ENCODE measurements around the gene SCAPER. TPM values are rescaled to one million over a fixed set of nuclear protein-coding genes. Genes with fewer than 3 reads are reported as not detected.

Gene SCAPER
- total RNA-seq, 1 donor from 2014 or later: 50.1 TPM

DNA sequence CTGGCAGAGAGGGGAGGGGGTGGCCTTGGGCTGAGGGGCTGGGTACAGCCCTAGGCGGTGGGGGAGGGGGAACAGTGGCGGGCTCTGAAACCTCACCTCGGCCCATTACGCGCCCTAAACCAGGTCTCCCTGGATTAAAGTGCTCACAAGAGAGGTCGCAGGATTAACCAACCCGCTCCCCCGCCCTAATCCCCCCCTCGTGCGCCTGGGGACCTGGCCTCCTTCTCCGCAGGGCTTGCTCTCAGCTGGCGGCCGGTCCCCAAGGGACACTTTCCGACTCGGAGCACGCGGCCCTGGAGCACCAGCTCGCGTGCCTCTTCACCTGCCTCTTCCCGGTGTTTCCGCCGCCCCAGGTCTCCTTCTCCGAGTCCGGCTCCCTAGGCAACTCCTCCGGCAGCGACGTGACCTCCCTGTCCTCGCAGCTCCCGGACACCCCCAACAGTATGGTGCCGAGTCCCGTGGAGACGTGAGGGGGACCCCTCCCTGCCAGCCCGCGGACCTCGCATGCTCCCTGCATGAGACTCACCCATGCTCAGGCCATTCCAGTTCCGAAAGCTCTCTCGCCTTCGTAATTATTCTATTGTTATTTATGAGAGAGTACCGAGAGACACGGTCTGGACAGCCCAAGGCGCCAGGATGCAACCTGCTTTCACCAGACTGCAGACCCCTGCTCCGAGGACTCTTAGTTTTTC lies 563.6 kb downstream of the SCAPER start:
- DNase-seq (ENCODE audit: low spot score) (no peak), ATAC-seq (peak; percentile 14)
- intact Hi-C loops (cut with DNase I): no loop called here

DNA sequence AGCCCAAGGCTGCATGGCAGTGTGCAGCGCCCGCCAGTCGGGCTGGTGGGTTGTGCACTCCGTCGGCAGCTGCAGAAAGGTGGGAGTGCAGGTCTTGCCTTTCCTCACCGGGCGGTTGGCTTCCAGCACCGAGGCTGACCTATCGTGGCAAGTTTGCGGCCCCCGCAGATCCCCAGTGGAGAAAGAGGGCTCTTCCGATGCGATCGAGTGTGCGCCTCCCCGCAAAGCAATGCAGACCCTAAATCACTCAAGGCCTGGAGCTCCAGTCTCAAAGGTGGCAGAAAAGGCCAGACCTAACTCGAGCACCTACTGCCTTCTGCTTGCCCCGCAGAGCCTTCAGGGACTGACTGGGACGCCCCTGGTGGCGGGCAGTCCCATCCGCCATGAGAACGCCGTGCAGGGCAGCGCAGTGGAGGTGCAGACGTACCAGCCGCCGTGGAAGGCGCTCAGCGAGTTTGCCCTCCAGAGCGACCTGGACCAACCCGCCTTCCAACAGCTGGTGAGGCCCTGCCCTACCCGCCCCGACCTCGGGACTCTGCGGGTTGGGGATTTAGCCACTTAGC lies 564.3 kb downstream of the SCAPER start:
- peak; percentile 15 for ATAC-seq
- intact Hi-C loops (cut with DNase I): no loop called here
- DNase-seq (ENCODE audit: low spot score): no peak

DNA sequence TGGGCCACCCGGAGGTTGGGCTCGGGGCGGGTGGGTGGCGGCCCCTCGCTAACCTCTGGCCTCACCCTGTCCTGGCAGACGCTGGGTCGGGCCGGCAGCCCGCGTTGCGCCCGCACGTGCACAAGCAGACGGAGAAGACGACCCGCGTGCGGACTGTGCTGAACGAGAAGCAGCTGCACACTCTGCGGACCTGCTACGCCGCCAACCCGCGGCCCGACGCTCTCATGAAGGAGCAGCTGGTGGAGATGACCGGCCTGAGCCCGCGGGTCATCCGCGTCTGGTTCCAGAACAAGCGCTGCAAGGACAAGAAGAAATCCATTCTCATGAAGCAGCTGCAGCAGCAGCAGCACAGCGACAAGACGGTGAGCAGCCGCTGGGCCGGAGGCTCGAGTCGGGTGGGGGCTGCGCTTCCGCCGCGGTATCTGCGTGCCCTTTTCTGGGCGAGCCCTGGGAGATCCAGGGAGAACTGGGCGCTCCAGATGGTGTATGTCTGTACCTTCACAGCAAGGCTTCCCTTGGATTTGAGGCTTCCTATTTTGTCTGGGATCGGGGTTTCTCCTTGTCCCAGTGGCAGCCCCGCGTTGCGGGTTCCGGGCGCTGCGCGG lies 564.8 kb downstream of the SCAPER start:
- DNase-seq (ENCODE audit: low spot score) (no peak), ATAC-seq (peak; percentile 5)
- intact Hi-C loops (cut with DNase I): no loop called here

DNA sequence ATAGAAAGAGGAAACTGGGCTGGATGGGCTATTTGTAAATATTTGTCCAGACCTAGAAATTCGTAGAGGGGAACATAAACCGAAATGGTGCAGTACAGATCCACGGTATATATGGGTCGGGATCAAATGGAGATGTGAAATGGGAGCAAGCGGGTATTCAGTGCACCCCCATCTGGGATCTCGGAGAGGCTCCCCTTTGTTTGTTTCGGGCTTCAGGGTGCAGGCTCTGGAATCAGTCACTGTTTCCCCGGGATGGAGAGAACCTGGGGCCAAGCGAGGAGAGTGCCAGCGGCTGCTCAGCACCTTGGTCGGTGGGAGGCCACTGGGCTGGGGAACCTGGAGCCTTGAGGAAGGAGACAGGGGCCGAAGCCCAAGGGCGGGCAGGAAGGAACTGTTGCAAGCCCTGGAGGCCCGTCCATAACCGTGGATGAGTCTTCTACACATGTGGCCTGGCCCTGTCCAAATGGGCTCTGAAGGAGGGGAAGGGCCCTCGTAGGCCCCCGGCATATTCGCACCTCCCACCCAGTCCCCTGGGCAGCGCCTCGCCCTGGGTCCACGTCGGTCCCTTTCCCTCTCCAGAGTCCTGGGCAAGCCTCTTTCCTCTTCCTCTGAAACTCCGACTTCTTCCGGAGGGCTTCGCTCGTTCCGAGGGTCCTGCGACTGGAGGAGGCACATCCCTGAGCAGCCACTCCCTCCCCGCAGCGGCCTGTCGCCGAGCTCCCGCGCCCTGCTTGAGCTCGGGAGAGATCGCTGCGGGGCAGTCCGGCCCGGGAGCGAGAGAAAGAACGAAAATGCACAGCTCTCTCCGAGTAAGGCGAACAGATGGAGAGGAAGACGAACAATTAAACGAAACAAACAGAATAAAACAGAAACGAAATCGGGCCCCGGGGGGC lies 565.6 kb downstream of the SCAPER start:
- intact Hi-C loops (cut with DNase I): no loop called here
- no peak for DNase-seq (ENCODE audit: low spot score)
- no peak for ATAC-seq

DNA sequence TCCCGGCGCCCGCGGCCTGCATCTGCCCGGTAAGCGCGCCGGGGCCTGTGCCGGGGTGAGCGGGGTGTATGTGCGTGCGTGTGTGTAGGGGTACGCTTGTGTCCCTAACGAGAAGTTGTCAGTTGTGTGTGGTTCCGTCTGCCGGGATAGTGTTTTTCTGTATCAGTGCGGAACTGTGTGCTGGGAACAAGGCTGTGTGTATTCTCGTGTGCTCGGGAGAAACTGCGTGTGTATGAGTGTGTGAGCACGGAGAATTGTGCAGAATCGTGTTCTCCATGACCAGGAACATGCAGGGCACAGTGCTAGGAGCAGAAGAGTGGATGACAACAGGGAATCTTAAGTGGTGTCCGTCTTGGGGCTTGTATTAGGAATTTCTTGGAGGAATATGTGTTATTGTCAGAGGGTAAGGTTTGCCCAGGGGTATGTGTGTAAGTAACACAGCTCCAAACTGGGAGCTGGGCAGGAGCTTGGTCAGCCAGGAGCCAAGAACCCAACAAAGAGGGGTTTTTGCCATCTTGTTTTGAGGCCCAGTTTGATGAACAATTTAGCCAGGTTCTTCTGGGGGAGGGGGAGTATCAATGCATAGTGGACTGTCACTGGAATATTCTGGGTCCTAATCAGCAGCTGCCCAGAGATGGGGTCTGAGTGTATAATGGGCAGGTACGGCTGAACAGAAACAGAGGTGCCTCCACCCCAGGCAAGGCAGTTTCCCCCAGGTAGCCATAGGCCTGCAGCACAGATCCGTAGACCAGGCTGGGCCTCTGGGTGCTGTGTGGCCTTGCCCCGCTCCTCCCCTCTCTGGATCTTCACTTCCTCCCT lies 566.4 kb downstream of the SCAPER start:
- intact Hi-C loops (cut with DNase I): no loop called here
- no peak for DNase-seq (ENCODE audit: low spot score)

DNA sequence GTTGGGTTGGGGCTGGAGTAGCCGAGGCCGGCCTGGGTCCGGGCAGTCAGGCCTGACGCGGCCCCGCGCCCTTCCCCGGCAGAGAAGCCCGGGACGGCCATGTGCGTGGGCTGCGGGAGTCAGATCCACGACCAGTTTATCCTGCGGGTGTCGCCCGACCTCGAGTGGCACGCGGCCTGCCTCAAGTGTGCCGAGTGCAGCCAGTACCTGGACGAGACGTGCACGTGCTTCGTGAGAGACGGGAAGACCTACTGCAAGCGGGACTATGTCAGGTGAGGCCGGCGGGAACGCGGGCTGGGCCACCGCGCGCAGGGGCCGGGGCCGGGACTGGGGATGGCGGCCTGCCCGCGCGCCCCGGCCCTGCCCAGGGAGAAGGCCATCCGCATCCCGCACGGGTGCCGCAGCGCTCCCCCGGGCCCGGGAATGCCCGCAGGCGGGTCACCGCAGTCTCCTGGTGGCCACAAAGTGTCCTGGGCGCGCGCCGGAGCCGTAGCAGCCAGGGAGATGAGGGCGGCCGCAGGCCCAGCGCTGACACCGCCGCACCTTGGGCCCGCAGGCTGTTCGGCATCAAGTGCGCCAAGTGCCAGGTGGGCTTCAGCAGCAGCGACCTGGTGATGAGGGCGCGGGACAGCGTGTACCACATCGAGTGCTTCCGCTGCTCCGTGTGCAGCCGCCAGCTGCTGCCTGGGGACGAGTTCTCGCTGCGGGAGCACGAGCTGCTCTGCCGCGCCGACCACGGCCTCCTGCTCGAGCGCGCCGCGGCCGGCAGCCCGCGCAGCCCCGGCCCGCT lies 567.2 kb downstream of the SCAPER start:
- intact Hi-C loops (cut with DNase I): no loop called here
- ATAC-seq (no peak), DNase-seq (ENCODE audit: low spot score) (no peak)

More for the DNA sequence above, 566.4 kb downstream of the SCAPER start:
- no peak for ATAC-seq

DNA sequence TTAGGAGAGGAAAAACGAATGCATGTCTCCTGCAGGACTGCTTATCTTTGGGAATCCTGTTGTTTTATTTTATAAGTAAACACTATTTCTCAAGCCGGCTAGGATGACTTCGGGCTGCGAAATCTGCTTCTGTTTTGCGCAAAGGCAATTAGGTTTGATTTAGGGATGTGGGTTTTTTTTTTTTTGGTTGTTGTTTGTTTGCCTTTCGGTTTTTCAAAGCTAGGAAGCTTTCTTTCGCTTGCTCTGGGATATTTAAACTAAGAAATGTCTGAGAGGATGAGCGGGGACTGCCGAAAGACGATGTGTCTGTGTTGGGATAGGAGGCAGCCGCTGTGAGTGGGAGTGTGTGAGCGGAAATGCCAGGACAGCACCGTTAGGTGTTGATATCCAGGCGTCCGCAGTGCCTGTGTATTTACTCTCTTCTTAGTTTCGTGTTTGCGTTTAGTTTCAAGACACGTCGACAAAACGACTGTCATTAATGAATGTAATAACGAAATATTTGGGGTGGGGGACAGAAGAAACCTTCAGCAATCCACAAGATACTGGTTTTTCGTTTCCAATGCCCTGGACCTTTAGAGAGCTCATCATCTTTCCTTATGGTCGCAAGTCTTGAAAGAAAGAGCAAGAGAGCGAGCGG lies 568.0 kb downstream of the SCAPER start:
- no peak for DNase-seq (ENCODE audit: low spot score)
- intact Hi-C loops (cut with DNase I): no loop called here

DNA sequence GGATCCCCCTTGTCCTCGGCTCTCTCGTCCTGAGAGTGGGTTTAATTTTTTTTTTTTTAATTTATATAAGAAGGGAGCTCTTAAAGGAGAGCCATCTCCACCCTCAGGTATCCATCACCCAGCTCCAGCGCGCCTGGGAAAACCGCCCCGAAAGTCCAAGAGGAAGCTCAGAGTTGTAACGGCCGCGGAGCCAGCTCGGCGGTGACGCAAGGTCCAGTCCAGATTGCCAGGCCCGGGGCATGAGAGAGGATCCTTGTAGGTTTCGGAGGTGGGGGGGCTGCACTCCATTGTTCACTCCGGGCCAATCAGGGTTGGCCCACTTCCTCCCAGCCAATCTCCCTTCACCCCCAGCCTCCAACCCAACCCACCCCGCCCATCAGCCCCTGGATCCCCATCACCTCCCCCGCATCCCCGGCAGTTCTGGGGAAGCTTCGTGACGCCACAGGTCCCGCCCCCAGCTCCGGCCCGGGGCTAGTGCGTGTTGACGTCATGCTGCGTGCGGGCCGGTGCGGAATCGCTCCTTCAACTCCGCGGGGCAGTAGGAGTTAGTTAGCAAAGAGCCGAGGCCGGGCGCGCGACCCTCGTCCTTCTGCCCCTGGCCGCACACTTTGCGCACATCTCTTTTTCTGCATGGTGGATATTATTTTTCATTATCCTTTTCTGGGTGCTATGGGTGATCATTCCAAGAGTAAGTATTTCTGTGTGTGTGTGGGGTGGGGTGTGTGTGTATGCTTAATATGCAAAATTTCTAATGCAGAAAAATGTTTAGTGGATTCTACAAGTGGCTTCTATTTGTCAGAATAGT lies 568.7 kb downstream of the SCAPER start, which contains the start of gene ISL2:
Gene ISL2 (plus strand): TSS at position 520 of the 805 bp plus-strand sequence. CDS start 111 bp downstream, at position 631.
- ATAC-seq: peak; percentile 73
- DNase-seq (ENCODE audit: low spot score): peak; percentile 76
- intact Hi-C loops (cut with DNase I): no loop called here

More for the DNA sequence above, 568.0 kb downstream of the SCAPER start:
- ATAC-seq: no peak

DNA sequence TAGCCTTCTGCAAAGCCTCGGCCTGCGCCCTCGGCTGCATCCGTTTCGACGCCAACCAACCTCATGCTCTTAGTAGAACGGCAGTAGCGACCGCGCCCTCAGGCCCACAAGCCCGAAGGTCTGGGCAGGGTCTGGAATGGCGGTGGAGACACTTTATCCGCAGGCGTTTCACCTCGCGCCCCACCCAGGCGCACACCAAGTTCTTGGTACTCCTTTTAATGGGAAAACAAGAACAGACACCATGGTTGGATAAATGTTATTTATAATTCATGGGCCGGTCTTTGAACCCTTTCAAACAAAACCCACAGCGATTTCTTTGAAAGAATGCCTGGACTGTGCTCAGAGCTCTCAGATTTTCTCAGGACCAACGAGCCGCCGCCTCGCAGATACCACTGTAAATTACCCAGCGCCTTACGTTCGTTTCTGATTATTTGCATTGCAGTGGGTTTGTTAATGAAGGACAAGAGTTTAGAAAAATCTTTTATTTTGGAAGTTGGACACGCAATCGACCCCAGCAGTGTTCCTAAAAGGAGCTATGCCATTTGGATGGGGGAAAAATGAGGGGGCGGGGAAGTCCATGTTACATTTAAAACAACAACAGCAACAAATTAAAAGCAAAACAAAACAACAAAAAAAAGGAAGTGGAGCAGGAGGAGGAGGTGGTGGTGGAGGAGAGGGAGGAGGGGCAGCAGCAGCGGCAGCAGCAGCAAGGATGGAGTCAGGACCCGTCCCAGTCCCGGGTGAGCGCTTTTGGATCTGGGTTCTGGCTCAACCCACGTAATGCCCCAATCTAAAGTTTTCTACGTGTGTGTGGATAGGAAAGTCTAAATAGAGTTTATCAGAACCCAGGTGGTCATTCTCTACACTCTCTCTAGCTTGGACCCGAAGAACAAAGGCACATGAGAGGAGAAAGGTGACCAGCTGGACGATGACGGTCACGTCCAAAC lies 569.6 kb downstream of the SCAPER start:
- intact Hi-C loops (cut with DNase I): no loop called here
- DNase-seq (ENCODE audit: low spot score) (no peak), ATAC-seq (no peak)

DNA sequence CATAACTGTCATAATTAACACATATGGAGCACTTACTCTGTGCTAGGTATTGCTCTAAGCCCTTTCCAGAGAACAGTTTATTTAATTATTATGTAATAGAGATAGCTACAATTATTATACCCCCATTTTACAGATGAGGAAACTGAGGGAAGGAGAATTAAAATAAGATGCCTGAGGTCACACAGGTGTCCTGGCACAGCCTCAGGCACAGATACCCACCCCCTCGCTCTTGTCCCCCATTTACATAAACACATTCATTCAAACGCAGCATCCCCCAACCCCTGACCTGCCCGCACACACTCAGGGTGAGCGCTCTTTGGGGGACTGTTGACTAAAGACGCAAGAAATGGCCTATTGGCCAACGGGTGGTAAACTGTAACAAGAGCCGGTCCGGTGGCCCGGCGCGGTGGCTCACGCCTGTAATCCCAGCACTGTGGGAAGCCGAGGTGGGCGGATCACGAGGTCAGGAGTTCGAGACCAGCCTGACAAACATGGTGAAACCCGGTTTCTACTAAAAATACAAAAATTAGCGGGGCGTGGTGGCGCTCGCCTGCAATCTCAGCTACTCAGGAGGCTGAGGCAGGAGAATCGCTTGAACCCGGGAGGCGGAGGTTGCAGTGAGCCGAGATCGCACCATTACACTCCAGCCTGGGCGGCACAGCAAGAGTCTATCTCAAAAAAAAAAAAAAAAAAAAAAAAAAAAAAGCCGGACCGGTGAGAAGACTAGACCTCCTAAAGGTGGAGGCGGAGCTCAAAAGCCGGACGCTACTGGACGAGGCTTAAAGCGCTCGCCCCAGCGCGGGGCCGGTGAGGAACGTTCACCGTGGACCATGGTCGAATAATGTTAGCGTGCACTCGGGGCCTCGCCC lies 570.5 kb downstream of the SCAPER start:
- no peak for ATAC-seq
- DNase-seq (ENCODE audit: low spot score): no peak
- intact Hi-C loops (cut with DNase I): no loop called here

DNA sequence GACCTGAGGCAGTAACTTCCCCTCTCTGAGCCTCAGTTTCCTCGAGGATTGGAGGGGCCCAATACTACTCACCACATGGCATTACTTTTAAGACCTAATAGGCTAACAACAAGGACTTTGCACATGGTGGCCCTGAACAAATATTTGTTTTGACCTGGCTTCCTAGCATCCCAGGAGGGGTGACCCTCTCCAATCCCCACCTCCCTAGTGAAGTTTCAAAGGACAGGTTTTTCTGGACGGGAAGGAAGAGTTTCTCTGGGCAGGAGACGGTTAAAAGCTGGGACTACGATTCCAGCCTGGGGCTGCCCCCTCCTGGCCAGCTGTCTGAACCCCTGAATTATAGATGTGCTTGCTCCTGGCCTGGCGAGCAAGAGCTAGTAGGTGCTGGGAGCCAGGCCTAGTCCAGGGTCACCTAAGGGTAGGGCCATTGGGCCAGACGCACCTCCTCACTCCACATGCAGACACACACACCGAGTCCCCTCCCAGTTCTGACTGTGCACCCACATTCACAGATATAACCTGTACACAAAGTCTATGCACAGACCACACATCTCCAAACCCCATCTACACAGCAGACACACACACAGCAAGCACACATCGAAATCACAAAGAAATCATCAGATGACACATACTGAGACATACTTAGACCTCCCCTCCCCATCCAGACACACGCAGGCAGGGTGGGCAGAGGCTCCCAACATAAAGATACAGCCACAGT lies 571.3 kb downstream of the SCAPER start:
- DNase-seq (ENCODE audit: low spot score) (no peak), ATAC-seq (no peak)
- intact Hi-C loops (cut with DNase I): no loop called here

DNA sequence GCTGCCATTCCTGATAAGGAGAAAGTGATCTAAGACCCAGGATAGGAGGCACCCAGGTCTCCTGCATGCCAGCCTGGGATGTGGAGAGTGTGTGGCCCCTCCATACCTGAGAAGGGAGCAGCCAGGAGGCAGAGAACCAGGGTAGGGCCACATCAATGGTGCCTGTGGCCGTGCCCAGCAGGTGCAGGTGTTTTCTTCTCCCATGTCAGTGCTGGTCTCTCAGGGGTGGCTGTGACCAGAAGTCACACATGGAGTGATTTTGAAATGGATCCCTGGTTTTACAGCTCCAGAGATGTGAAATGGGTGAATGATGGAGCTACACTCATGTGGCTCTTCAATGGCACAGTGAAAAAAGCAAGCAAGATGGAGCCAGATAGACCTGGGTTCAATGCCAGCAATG lies 571.8 kb downstream of the SCAPER start:
- intact Hi-C loops (cut with DNase I): no loop called here
- DNase-seq (ENCODE audit: low spot score): no peak
- ATAC-seq: no peak

DNA sequence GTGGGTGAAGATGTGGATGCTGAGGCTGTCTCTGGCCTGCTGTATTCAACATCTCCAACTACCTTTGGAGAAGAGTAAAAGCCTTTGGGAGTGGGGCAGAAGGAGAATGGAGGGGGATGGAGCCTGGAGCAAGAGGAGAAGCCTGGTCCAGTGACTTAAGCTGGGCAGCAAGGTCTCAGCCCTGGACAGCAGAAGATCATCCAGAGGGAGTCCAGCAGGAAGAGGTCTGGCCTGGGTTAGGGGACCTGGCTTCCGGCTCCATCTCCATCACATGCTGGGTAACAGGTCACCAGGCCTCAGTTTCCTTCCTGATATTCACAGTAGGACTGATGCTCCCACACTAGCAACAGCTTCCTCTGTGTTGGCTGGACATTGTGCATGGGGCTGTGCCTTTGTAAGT lies 572.3 kb downstream of the SCAPER start:
- intact Hi-C loops (cut with DNase I): no loop called here
- ATAC-seq (no peak), DNase-seq (ENCODE audit: low spot score) (no peak)

DNA sequence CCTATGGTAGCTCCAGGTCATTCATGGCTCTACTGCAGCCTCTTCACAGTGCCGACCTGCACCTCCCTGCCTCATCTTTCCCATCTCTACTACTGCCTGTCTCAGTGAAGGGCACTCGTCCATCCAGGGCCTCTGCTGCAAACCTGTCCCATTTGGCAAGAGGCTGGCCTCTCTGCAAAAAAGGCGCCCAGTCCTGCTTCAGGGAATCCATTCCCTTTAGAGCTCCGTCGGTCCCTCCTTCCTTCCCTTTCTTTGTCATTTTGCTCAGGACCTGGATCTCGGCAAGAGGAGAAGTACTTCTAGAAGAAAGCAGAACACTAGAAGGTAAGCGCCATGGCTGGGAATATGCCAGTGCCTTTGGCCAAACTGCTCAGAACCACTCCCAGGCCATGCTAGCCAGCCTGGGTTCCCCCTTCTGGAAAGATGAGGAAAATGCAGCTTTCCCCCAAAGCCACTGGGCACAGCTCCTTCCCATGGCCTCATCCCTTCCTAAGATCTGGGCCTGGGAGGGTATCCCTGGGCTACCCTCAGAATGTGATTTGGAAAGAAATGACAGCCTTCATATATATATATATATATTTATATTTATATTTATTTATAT lies 575.0 kb downstream of the SCAPER start:
- intact Hi-C loops (cut with DNase I): no loop called here
- peak; percentile 77 for ATAC-seq
- no peak for DNase-seq (ENCODE audit: low spot score)
